Activated T-cell treated with anti-CD3 and anti-CD28 coated beads, Interleukin-2, amount 50 U/mL, for 4 hours (primary cell): ENCODE results near the gene INHBB. TPM values are rescaled to one million over a fixed set of nuclear protein-coding genes. Genes with fewer than 3 reads are reported as not detected.
"Not testable (repeated sequence)": the region's sequence is repeated elsewhere in the genome, so short reads cannot be mapped to it uniquely, and the experiment has no call there.

ENCODE experiments used
- ATAC-seq, 2 donors: fragments of 200-7000 bp; cut with Tn5 transposase; one replicate each; pipeline ENCODE4 v1.10.0; 2021
- DNase-seq: peaks from one replicate; pipeline ENCODE4 v3.0.0-alpha.2; 2020
- H3K27me3 Mint-ChIP-seq: one replicate; pipeline ENCODE4 v1.8.0; 2021; ENCODE audit warnings: low read depth, mixed read lengths
- H3K36me3 Mint-ChIP-seq: one replicate; pipeline ENCODE4 v1.8.0; 2022; ENCODE audit warnings: mixed read lengths; ENCODE audit not compliant: insufficient read depth
- H3K4me1 Mint-ChIP-seq: one replicate; pipeline ENCODE4 v1.8.0; 2021; ENCODE audit warnings: low read depth, mixed read lengths
- H3K4me3 Mint-ChIP-seq: one replicate; pipeline ENCODE4 v1.8.0; 2021; ENCODE audit warnings: mild to moderate bottlenecking, moderate library complexity, mixed read lengths
- H3K9me3 Mint-ChIP-seq: one replicate; pipeline ENCODE4 v1.8.0; 2021; ENCODE audit warnings: mixed read lengths
- total RNA-seq, 3 donors: library from RNA; stranded (reverse); gene quantifications; one replicate each; pipeline ENCODE4 v1.2.1, GENCODE V29; 2021

The INHBB gene
- total RNA-seq: under 1 TPM in 2 of 3 donors, not detected in 1; 0.11 to 0.16 TPM

DNA sequence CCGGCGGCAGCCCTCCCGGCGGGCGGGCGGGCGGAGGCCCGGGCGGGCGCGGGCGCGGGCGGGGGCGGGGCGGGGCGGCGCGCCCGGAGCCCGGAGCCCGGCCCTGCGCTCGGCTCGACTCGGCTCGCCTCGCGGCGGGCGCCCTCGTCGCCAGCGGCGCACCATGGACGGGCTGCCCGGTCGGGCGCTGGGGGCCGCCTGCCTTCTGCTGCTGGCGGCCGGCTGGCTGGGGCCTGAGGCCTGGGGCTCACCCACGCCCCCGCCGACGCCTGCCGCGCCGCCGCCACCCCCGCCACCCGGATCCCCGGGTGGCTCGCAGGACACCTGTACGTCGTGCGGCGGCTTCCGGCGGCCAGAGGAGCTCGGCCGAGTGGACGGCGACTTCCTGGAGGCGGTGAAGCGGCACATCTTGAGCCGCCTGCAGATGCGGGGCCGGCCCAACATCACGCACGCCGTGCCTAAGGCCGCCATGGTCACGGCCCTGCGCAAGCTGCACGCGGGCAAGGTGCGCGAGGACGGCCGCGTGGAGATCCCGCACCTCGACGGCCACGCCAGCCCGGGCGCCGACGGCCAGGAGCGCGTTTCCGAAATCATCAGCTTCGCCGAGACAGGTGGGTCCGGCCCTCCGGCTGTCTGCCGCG is at the start of gene INHBB:
Gene INHBB, plus strand, starts transcription at position 111 of the 641 bp plus-strand sequence. Its CDS starts 53 bp downstream, at position 164.
- Mint-ChIP-seq H3K4me1 (peaks cover 22% of the 10 kb centered on the region), H3K9me3 (no peaks in the 10 kb centered on the region), H3K4me3 (peak within 1 kb of the TSS; percentile 79), H3K27me3 (peaks cover 56% of the 10 kb centered on the region), H3K36me3 (no peaks in the 10 kb centered on the region)
- DNase-seq: no peak
- peak in 1 of 2 donors; percentile 15 for ATAC-seq

DNA sequence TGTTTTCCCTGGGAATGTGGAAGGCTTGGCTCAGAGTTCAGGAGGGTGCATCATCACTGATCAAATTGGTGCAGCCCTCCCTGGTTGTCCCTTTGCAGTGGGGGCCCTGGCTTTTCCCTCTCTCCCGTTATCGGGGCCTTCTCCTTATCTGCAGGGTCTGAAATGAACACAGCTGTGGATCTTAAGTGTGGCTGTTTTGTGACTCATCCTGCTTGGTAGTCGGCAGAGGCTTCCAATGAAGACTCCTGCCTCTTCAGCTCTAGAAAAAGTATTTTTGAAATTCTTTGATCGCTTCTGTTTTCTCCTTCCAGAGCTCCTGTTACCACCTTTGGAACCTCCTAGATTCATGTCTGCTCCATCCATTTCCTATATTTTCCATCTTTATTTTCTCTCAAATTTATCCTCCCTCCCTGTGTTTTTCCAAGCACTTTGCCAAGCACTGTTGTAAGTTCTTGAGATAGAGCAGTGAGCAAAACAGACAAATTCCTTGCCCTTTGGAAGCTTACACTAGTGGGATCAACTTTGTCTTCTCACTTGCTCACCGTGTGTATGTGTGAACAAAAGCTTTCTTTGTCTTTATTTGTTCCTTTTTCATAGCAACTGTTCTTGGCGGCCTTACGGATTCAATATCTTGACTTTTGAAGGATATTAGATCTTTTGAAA is 47.6 kb upstream of the INHBB start:
- DNase-seq (no peak), ATAC-seq (no peak)
- no peaks in the 10 kb centered on the region for H3K4me1 Mint-ChIP-seq
- H3K36me3 Mint-ChIP-seq: peaks cover 29% of the 10 kb centered on the region
- H3K9me3 Mint-ChIP-seq: no peaks in the 10 kb centered on the region
- no peak overlapping the region for H3K4me3 Mint-ChIP-seq
- no peaks in the 10 kb centered on the region for H3K27me3 Mint-ChIP-seq

DNA sequence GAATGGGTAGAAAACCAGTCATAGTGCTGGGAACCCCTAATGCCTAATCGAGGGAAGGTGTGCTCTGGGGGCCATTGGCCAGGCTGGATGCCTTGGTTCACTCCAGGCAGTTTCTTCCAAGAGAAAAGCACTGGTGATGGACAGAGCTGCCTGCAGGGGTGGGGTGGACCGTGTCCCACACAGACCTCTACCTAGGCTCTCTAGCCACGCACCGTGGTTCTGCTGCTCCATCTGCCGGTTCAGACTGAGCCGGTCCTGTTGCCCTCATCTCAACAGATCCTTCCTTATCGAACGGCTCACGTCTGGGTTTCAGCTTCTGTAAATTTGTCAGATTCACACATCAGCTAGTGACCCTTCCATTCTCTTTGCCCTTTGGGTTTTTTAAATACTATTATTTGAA is 46.9 kb upstream of the INHBB start:
- Mint-ChIP-seq H3K4me1 (no peaks in the 10 kb centered on the region), H3K27me3 (no peaks in the 10 kb centered on the region), H3K4me3 (no peak overlapping the region), H3K9me3 (no peaks in the 10 kb centered on the region), H3K36me3 (peaks cover 28% of the 10 kb centered on the region)
- ATAC-seq (no peak), DNase-seq (no peak)

DNA sequence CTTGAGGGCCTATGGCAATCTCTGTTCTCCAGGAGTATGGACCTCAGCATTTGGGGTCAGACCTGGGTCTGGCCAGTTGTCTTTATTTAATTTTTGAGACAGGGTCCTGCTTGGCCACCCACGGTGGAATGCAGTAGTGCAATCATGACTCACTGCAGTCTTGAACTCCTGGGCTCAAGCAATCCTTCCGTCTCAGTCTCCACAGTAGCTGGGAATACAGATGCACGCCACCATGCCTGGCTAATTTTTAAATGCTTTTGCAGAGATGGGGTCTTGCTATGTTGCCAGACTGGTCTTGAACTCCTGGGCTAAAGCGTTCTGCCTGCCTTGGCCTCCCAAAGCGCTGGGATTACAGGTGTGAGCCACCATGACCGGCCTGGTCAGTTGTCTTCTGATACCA is 46.4 kb upstream of the INHBB start:
- DNase-seq: no peak
- H3K36me3 Mint-ChIP-seq: peaks cover 28% of the 10 kb centered on the region
- no peaks in the 10 kb centered on the region for H3K4me1 Mint-ChIP-seq
- no peak overlapping the region for H3K4me3 Mint-ChIP-seq
- no peaks in the 10 kb centered on the region for H3K9me3 Mint-ChIP-seq
- no peak for ATAC-seq
- H3K27me3 Mint-ChIP-seq: no peaks in the 10 kb centered on the region

DNA sequence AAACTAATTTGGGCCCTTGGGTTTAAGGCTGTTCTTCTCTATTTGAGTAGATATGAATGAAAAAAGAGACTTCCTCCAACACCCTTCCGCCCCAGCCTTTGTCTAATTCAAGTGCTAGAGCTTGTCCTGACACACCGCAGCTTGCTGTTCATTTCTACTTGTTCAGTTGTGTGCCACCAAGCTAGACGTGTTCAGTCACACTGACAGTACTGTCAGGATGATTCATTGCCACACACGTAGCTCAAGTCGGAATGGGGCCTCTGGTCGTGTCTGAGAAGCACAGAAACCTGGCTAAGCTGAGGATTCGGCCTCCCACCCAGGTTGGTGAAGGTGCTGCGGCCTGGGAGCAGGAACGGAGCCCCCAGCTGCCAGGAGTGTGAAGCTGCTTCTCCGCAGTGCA is 45.6 kb upstream of the INHBB start:
- no peak overlapping the region for H3K4me3 Mint-ChIP-seq
- no peak for ATAC-seq
- H3K27me3 Mint-ChIP-seq: no peaks in the 10 kb centered on the region
- no peak for DNase-seq
- peaks cover 28% of the 10 kb centered on the region for H3K36me3 Mint-ChIP-seq
- H3K9me3 Mint-ChIP-seq: no peaks in the 10 kb centered on the region
- H3K4me1 Mint-ChIP-seq: no peaks in the 10 kb centered on the region

DNA sequence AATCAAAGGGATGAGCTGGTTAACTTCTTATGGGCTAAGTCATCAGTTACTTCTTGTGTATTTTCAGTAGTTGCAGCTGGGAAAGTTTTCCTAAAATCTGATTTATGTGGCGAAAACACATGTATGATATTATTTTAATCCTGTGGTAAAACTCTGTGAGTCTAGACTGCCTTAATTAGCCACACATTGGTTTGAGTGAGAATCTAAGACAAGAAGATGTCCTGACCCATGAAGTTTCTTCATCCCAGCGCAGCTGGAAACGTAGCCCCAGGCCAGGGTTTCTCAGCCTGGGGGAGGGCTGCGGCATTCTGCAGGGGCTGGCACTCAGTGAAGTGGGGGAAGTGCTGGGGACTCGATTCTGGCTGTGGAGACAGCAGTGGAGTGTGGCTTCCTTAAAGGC is 44.7 kb upstream of the INHBB start:
- DNase-seq (no peak), ATAC-seq (no peak)
- Mint-ChIP-seq H3K4me1 (no peaks in the 10 kb centered on the region), H3K4me3 (no peak overlapping the region), H3K36me3 (peaks cover 27% of the 10 kb centered on the region), H3K9me3 (no peaks in the 10 kb centered on the region), H3K27me3 (no peaks in the 10 kb centered on the region)

DNA sequence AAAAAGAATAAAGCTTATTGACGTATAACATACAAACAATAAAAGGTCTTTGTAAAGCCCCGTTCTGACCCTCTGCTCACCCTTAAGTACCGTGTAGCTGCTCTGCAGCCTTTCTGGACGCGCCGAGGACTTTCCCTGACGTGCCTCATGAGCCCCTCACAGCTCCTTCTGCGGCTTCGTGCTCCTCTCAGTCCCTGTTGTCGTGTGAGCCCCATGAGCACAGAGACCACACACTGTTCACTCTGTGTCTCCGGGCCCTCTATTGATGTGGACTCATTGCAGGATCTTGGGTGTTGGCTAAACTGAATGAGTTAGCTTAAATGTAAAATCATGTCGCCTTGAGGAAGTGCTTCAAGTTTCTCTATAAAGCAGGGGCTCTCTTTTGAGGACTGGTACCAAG is 43.6 kb upstream of the INHBB start:
- H3K36me3 Mint-ChIP-seq: peaks cover 23% of the 10 kb centered on the region
- H3K27me3 Mint-ChIP-seq: no peaks in the 10 kb centered on the region
- H3K4me1 Mint-ChIP-seq: no peaks in the 10 kb centered on the region
- no peaks in the 10 kb centered on the region for H3K9me3 Mint-ChIP-seq
- H3K4me3 Mint-ChIP-seq: no peak overlapping the region
- DNase-seq (no peak), ATAC-seq (no peak)

DNA sequence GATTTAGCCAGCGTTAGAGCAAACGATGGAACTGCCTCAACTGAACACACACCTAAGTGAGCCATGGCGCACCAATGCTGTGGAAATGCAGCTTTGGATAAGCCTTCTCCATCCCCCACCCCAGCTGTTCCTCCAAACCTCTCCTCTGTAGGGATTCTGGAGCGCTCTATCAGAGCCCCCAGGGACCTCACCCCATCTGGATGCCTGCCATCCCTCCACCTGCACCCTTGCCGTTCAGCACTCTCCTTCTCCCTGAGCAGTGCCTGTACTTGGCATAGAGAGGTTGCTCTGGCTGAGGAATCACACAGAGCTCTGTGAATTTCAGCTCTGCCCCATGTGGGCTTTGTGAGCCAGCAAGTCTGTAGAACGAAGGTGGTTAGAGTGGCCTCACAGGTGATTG is 42.8 kb upstream of the INHBB start:
- Mint-ChIP-seq H3K27me3 (no peaks in the 10 kb centered on the region), H3K4me1 (no peaks in the 10 kb centered on the region), H3K4me3 (no peak overlapping the region), H3K9me3 (no peaks in the 10 kb centered on the region), H3K36me3 (peaks cover 15% of the 10 kb centered on the region)
- no peak for DNase-seq
- ATAC-seq: no peak

DNA sequence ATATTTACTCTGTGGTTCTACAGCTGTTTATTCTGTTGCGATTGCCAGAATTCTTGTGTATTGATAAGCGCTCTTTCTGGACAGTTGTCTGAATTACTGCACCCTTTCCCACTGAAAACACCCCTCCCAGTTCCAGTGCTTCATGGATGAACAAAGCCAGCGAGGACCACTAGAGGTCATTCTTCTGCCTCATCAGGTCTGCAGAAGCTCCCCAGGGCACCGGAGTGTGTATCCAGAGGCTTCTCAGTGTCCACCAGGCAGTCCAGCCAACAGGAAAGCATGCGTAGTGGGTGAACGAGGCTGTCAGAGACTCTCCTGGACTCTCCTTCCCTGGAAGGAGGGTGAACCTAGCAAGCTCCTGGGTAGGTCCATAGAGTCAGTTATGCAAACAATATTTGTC is 40.6 kb upstream of the INHBB start:
- H3K4me3 Mint-ChIP-seq: no peak overlapping the region
- no peak for ATAC-seq
- DNase-seq: no peak
- no peaks in the 10 kb centered on the region for H3K9me3 Mint-ChIP-seq
- H3K36me3 Mint-ChIP-seq: peaks cover 3% of the 10 kb centered on the region
- no peaks in the 10 kb centered on the region for H3K27me3 Mint-ChIP-seq
- H3K4me1 Mint-ChIP-seq: no peaks in the 10 kb centered on the region

DNA sequence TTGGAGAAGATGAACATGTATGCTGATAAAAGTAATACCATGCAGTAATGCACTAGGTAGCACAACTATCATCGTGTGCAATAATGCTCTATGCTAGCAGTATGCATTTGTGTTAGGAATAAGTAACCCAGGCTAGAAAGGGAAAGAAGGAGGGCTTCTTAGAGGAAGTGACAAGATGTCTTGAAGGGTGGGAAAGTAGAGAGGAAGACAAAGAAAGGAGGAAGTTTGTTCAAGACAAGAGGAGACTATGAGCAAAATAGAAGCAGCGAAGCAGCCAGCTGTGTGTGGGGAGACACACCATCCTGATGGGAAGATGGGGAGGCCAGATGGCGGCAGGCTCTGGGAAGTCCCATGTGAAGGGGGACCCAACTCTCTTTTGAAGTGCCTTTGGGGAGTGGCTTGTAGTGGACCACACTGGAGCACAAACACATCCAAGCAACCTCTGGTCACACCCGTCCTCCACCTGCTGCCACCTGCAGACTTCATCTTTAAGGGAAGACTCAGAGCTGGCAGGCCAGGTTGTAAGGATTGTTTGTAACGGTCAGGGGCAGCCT is 39.9 kb upstream of the INHBB start:
- Mint-ChIP-seq H3K4me1 (no peaks in the 10 kb centered on the region), H3K9me3 (no peaks in the 10 kb centered on the region), H3K4me3 (no peak overlapping the region), H3K36me3 (peaks cover 3% of the 10 kb centered on the region), H3K27me3 (no peaks in the 10 kb centered on the region)
- DNase-seq: no peak
- no peak for ATAC-seq

DNA sequence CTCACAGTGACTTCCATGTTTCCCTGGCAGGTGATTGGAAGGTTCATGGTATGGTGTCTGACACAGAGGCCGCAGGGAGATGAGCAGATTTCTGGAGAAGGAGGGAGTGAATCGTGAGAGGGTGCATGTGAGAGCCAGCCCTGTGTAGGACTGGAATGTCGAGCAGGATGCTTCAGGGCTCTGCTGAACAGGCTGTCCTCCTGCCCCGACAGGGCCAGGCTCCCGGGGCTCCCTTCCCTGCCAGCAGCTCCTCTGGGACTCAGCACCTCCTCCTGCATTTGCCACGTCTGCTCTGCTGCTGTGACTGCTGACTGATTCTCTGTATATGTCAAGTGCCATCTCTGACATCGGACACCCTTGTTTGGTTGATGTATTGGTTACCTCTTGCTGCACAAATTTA is 38.5 kb upstream of the INHBB start:
- Mint-ChIP-seq H3K27me3 (no peaks in the 10 kb centered on the region), H3K4me1 (peaks cover under 1% of the 10 kb centered on the region), H3K36me3 (peaks cover 3% of the 10 kb centered on the region), H3K9me3 (no peaks in the 10 kb centered on the region), H3K4me3 (no peak overlapping the region)
- ATAC-seq: no peak
- no peak for DNase-seq

DNA sequence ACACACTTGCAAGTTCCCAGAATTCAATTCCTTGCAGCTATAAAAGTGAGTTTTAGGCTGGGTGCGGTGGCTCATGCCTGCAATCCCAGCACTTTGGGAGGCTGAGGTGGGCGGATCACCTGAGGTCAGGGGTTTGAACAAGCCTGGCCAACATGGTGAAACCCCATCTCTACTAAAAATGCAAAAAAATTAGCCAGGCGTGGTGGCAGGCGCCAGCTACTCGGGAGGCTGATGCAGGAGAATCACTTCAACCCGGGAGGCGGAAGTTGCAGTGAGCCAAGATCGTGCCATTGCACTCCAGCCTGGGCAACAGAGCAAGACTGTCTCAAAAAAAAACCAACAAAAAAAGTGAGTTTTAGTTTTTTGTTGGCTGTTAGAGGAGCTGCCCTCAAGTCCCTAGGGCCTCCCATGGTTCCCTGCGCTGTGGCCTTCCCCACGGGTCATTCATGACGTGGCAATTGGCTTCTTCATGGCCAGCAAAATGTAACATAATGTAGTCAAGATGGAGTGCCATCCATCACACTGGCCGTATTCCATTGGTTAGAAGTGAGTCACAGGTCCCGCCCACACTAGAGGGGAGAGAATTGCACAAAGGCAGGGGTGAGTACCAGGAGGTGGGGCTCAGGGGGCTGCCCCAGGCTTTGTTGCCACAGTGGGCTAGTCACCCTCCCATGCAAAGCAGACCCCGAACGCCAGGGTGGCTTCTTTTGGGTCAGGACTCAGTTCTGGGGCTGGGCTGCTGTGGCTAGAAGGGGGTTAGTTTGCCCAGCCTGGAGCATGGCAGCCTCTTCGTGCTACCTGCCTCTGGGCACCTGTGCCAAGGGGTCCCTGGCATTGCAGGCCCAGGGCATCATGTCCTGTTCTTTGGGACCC is 37.7 kb upstream of the INHBB start:
- no peak for DNase-seq
- Mint-ChIP-seq H3K36me3 (peaks cover 3% of the 10 kb centered on the region), H3K27me3 (no peaks in the 10 kb centered on the region), H3K9me3 (no peaks in the 10 kb centered on the region), H3K4me3 (no peak overlapping the region), H3K4me1 (peaks cover 9% of the 10 kb centered on the region)
- ATAC-seq: no peak

DNA sequence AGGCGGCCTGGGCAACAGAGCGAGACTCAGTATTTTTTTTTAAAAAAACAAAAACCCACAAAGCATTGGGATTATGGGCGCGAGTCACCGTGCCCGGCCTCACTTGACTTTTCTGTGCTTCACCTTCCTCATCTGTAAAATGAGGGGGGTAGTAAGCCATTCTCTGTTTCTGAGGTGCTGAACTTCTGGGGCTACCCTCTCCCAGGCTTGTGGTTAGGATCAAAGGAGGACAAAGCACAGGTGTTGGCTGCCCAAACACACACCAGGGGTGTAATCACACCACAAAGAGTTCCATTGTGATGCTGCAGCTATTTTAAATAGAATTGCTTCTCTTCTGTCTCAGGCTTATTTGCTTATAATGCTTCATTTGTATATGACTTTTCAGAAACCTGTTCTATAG is 35.8 kb upstream of the INHBB start:
- ATAC-seq (no peak), DNase-seq (no peak)
- peaks cover 26% of the 10 kb centered on the region for H3K4me1 Mint-ChIP-seq
- H3K9me3 Mint-ChIP-seq: no peaks in the 10 kb centered on the region
- peaks cover 3% of the 10 kb centered on the region for H3K36me3 Mint-ChIP-seq
- H3K27me3 Mint-ChIP-seq: no peaks in the 10 kb centered on the region
- no peak overlapping the region for H3K4me3 Mint-ChIP-seq

DNA sequence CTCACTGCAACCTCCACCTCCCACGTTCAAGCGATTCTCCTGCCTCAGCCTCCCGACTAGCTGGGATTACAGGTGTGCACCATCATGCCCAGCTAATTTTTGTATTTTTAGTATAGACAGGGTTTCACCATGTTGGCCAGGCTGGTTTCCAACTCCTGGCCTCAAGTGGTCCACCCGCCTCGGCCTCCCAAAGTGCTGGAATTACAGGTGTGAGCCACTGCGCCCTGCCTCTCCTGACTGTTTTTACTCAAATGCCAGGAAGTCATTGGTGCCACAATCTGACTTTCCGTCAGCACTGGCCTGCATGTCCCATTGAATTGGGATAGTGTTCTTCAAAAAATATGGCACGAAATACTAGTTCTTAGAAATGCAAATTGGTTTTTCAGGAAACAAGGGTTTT is 35.1 kb upstream of the INHBB start:
- H3K9me3 Mint-ChIP-seq, H3K36me3 Mint-ChIP-seq, DNase-seq, H3K27me3 Mint-ChIP-seq, ATAC-seq, H3K4me3 Mint-ChIP-seq: not testable (repeated sequence)
- H3K4me1 Mint-ChIP-seq: peaks cover 26% of the 10 kb centered on the region
